ENCODE measurements around the gene VCX2.
"Not testable (repeated sequence)": the region's sequence is repeated elsewhere in the genome, so short reads cannot be mapped to it uniquely, and the experiment has no call there.

The VCX2 gene

DNA sequence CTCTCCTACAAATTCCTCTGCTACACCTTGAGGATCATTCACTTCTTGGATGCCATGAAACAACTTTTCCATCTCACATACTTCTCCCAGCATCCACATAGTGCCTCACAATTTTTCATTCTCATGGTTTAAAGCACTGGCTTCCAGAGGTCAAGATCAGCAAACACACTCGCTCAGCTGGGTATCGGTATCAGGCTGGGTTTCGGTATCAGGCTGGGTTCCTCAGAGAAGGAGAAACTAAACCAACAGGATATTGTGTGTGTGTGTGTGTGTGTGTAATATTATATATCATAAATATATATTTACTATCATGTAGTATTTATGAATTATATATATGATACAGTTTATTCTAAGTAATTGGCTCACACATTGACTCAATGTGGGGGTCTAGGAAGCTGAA is at the start of gene VCX2:
Gene VCX2, minus strand, starts transcription at position 99 of the 400 bp plus-strand sequence. CDS start 624 bp downstream, outside the sequence.
- H3K9me3 ChIP-seq (ENCODE audit: control insufficient read depth, insufficient read depth, low read depth, low read length); H3K4me3 ChIP-seq (ENCODE audit: low read depth, low read length); H3K27ac ChIP-seq (ENCODE audit: low read depth, low read length); H3K27me3 ChIP-seq (ENCODE audit: control insufficient read depth, insufficient read depth, low read length); H3K4me1 ChIP-seq (ENCODE audit: control insufficient read depth, insufficient read depth, low read length); H3K9ac ChIP-seq (ENCODE audit: low read length); H3K36me3 ChIP-seq (ENCODE audit: control insufficient read depth, insufficient read depth, low read length): not testable (repeated sequence)

DNA sequence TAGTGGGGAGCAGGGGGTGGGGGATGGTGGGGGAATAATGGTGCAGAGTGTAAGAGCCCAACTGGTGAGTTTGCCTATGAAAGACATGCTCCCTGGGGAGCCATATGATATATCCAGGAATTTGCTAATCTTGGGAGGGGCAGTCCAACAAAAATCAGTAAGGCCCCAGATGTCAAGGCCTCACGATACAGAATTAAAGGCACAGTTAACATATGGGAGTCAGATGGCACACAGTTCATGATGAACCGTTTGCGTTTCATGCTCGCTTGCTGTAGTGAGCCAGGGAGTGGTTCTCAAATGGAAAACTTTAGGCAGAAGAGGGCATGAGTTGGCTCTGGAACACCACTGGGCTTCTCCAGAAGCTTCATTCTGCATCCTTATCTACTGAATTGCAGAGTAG is 33.9 kb upstream of the VCX2 start:
- Histone ChIP-seq H3K4me3 (ENCODE audit: low read depth, low read length) (no peak overlapping the region), H3K9me3 (ENCODE audit: control insufficient read depth, insufficient read depth, low read depth, low read length) (no peaks in the 10 kb centered on the region), H3K27ac (ENCODE audit: low read depth, low read length) (no peak overlapping the region), H3K36me3 (ENCODE audit: control insufficient read depth, insufficient read depth, low read length) (no peaks in the 10 kb centered on the region), H3K27me3 (ENCODE audit: control insufficient read depth, insufficient read depth, low read length) (no peaks in the 10 kb centered on the region), H3K4me1 (ENCODE audit: control insufficient read depth, insufficient read depth, low read length) (peaks cover 10% of the 10 kb centered on the region; the same call in 1 of the 2 replicates), H3K9ac (ENCODE audit: low read length) (no peak overlapping the region)

DNA sequence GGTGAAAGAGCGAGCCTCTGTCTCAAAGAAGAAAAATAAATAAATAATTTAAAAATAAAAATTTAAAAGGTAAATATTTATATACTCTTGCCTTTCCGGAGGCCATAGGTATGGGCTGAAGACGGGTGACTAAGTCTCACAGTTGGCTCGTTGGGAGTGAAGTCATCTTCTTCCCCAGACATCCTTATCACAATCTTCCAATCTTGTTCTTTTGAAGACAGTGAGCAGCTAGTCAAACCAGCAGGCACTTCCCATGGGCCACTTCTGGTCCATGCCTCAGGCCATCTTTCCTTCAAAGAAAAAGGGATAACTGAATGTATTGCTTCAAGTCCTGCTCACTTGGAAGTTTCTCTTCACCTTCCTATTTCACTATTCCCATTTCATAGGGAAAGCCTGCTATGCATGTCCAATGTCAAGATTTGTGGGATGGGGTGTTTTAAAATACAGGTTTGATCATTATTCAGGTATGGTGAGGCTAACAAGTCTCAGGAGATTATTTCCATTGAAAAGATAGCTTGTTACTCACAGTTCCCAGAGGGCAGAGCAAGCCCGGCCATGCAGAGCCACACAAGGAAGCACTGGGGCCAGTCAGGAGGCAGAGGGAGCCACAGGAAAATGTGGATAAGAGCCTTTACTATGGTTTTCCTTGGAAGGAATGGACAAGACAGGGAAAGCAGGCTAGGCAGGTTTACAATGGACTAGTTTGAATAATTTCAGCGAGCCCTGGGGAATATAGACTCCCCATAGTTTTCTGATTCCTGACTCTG is 33.3 kb upstream of the VCX2 start:
- H3K4me3 ChIP-seq (ENCODE audit: low read depth, low read length): no peak overlapping the region
- no peaks in the 10 kb centered on the region for H3K27me3 ChIP-seq (ENCODE audit: control insufficient read depth, insufficient read depth, low read length)
- H3K9me3 ChIP-seq (ENCODE audit: control insufficient read depth, insufficient read depth, low read depth, low read length): no peaks in the 10 kb centered on the region
- H3K27ac ChIP-seq (ENCODE audit: low read depth, low read length): no peak overlapping the region
- no peaks in the 10 kb centered on the region for H3K36me3 ChIP-seq (ENCODE audit: control insufficient read depth, insufficient read depth, low read length)
- peaks cover 10% of the 10 kb centered on the region; the same call in 1 of the 2 replicates for H3K4me1 ChIP-seq (ENCODE audit: control insufficient read depth, insufficient read depth, low read length)
- no peak overlapping the region for H3K9ac ChIP-seq (ENCODE audit: low read length)

DNA sequence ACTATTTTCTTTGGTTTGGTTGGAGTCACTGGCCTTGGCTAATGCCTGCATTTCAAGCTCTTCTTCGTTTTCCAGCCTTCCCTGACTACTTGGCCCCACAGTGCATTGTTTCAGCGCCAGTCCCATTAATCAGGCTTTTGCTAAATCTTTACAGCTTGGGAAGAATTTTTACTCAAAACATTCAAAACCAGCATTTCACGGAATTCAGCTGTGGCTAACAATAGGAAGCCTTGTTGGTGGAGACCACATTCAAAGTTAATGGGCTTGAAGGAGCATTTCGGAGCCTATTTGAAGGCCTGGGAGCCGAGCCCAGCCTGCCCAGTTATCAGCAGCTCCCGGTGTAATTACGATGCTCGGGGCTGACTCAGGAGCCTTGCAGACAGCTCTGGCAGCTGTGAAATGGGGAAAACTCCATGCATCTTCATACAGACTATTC is 30.8 kb upstream of the VCX2 start:
- H3K27me3 ChIP-seq (ENCODE audit: control insufficient read depth, insufficient read depth, low read length): no peaks in the 10 kb centered on the region; the same call in 1 of the 2 replicates
- H3K27ac ChIP-seq (ENCODE audit: low read depth, low read length): 0 out of 2 replicates have a peak overlapping the region, but pooled peaks have one; percentile 36
- H3K9me3 ChIP-seq (ENCODE audit: control insufficient read depth, insufficient read depth, low read depth, low read length): no peaks in the 10 kb centered on the region
- H3K4me1 ChIP-seq (ENCODE audit: control insufficient read depth, insufficient read depth, low read length): peaks cover 17% of the 10 kb centered on the region; the same call in 1 of the 2 replicates
- H3K9ac ChIP-seq (ENCODE audit: low read length): no peak overlapping the region
- H3K36me3 ChIP-seq (ENCODE audit: control insufficient read depth, insufficient read depth, low read length): no peaks in the 10 kb centered on the region
- no peak overlapping the region for H3K4me3 ChIP-seq (ENCODE audit: low read depth, low read length)

- Histone ChIP-seq H3K27ac (ENCODE audit: low read depth, low read length) (no peak overlapping the region), H3K4me1 (ENCODE audit: control insufficient read depth, insufficient read depth, low read length) (peaks cover 12% of the 10 kb centered on the region; the same call in 1 of the 2 replicates), H3K27me3 (ENCODE audit: control insufficient read depth, insufficient read depth, low read length) (no peaks in the 10 kb centered on the region; the same call in 1 of the 2 replicates), H3K9me3 (ENCODE audit: control insufficient read depth, insufficient read depth, low read depth, low read length) (no peaks in the 10 kb centered on the region), H3K36me3 (ENCODE audit: control insufficient read depth, insufficient read depth, low read length) (no peaks in the 10 kb centered on the region), H3K4me3 (ENCODE audit: low read depth, low read length) (no peak overlapping the region), H3K9ac (ENCODE audit: low read length) (no peak overlapping the region)
Measured at GRCh38 chrX:8196776-8197175, 25.7 kb upstream of the VCX2 start.

- Histone ChIP-seq H3K9ac (ENCODE audit: low read length) (no peak overlapping the region), H3K36me3 (ENCODE audit: control insufficient read depth, insufficient read depth, low read length) (no peaks in the 10 kb centered on the region), H3K4me3 (ENCODE audit: low read depth, low read length) (no peak overlapping the region), H3K27me3 (ENCODE audit: control insufficient read depth, insufficient read depth, low read length) (no peaks in the 10 kb centered on the region; the same call in 1 of the 2 replicates), H3K27ac (ENCODE audit: low read depth, low read length) (no peak overlapping the region), H3K9me3 (ENCODE audit: control insufficient read depth, insufficient read depth, low read depth, low read length) (no peaks in the 10 kb centered on the region), H3K4me1 (ENCODE audit: control insufficient read depth, insufficient read depth, low read length) (peaks cover 15% of the 10 kb centered on the region)
Measured at GRCh38 chrX:8194216-8194615, 23.1 kb upstream of the VCX2 start.

DNA sequence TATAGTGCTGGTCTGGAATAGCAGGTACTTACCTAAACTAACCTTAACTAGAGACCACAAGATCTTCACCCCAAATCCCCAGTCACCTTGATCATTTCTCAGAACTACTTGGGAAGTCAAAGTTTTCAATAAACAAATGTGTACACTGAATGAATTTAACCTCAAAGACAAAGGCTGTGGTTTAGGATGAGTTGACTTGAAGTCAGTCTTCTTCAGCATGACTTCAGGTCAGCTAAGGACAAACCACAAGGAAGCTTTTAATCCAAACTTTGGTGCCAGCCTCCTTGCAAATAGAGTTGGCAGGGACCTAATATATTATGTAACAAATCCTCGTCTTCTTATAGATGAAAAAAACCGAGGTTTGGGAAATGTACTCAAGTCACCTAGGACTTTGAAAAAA is 21.2 kb upstream of the VCX2 start:
- H3K27me3 ChIP-seq (ENCODE audit: control insufficient read depth, insufficient read depth, low read length): no peaks in the 10 kb centered on the region
- no peak overlapping the region for H3K27ac ChIP-seq (ENCODE audit: low read depth, low read length)
- no peak overlapping the region for H3K9ac ChIP-seq (ENCODE audit: low read length)
- H3K4me1 ChIP-seq (ENCODE audit: control insufficient read depth, insufficient read depth, low read length): peaks cover 8% of the 10 kb centered on the region
- H3K9me3 ChIP-seq (ENCODE audit: control insufficient read depth, insufficient read depth, low read depth, low read length): no peaks in the 10 kb centered on the region
- no peaks in the 10 kb centered on the region for H3K36me3 ChIP-seq (ENCODE audit: control insufficient read depth, insufficient read depth, low read length)
- no peak overlapping the region for H3K4me3 ChIP-seq (ENCODE audit: low read depth, low read length)

GRCh38 chrX:8191022-8191421 is 20.0 kb upstream of the VCX2 start:
- H3K9ac ChIP-seq (ENCODE audit: low read length): no peak overlapping the region
- H3K27me3 ChIP-seq (ENCODE audit: control insufficient read depth, insufficient read depth, low read length): no peaks in the 10 kb centered on the region
- H3K36me3 ChIP-seq (ENCODE audit: control insufficient read depth, insufficient read depth, low read length): no peaks in the 10 kb centered on the region
- no peak overlapping the region for H3K4me3 ChIP-seq (ENCODE audit: low read depth, low read length)
- no peak overlapping the region for H3K27ac ChIP-seq (ENCODE audit: low read depth, low read length)
- H3K4me1 ChIP-seq (ENCODE audit: control insufficient read depth, insufficient read depth, low read length): peaks cover 8% of the 10 kb centered on the region
- no peaks in the 10 kb centered on the region for H3K9me3 ChIP-seq (ENCODE audit: control insufficient read depth, insufficient read depth, low read depth, low read length)

GRCh38 chrX:8190341-8190830 is 19.3 kb upstream of the VCX2 start:
- Histone ChIP-seq H3K9me3 (ENCODE audit: control insufficient read depth, insufficient read depth, low read depth, low read length) (no peaks in the 10 kb centered on the region), H3K36me3 (ENCODE audit: control insufficient read depth, insufficient read depth, low read length) (no peaks in the 10 kb centered on the region), H3K4me1 (ENCODE audit: control insufficient read depth, insufficient read depth, low read length) (peaks cover 8% of the 10 kb centered on the region), H3K27me3 (ENCODE audit: control insufficient read depth, insufficient read depth, low read length) (no peaks in the 10 kb centered on the region), H3K27ac (ENCODE audit: low read depth, low read length) (no peak overlapping the region), H3K4me3 (ENCODE audit: low read depth, low read length) (no peak overlapping the region), H3K9ac (ENCODE audit: low read length) (no peak overlapping the region)

DNA sequence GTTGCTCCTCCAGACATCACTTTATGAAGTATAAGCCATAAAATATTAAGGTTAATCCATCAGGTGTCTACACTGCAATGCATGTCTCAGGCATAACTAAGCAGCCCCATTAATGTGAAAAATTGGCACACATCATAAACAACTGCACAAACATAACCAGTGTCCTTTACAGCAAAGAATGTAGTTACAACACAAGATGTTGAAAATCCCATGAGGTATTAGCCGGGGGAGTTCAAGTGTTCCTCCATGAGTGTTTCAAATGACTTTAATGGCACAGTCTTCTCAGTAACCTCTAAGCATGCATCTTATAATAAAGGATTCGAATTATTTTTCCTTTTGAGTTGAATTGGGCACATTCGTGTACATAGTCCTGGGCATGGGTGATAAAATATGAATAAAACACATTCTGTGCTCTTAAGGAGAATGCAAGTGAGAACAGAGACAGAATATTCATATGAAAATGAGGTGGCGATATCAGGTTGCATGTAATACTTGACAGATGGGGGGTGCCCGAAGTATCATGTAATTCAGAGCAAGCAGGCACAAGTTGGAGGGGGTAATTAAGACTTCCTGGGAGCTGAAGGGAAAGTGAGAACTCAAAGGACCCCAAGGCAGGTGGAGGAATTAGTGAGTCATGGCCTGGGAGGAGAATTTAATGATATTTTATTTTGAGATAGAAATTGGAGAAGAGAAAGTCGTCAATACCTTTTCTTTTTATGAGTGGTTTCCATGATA is 18.2 kb upstream of the VCX2 start:
- H3K27ac ChIP-seq (ENCODE audit: low read depth, low read length): no peak overlapping the region
- peaks cover 8% of the 10 kb centered on the region for H3K4me1 ChIP-seq (ENCODE audit: control insufficient read depth, insufficient read depth, low read length)
- no peaks in the 10 kb centered on the region for H3K27me3 ChIP-seq (ENCODE audit: control insufficient read depth, insufficient read depth, low read length)
- H3K4me3 ChIP-seq (ENCODE audit: low read depth, low read length): no peak overlapping the region
- no peak overlapping the region for H3K9ac ChIP-seq (ENCODE audit: low read length)
- no peaks in the 10 kb centered on the region for H3K36me3 ChIP-seq (ENCODE audit: control insufficient read depth, insufficient read depth, low read length)
- no peaks in the 10 kb centered on the region for H3K9me3 ChIP-seq (ENCODE audit: control insufficient read depth, insufficient read depth, low read depth, low read length)

DNA sequence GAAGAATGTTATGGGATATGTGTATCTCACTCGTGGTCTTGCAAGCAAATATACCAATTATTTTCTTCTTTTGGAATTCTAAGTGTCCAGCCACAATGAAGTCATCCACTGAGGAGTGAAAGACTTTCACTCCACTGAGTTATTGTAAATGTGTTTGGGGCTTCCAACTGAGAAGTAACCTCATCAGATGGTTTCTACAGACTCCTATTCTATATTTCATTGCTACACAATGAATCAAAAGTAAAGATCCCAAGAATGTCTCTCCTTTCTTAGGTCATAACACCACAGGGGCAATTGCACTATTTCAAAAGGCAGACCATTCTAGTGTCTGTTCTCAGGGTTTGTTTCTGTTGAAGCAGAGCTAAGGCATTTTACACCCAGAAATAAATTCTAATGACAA is 12.3 kb upstream of the VCX2 start:
- H3K27ac ChIP-seq (ENCODE audit: low read depth, low read length): no peak overlapping the region
- no peaks in the 10 kb centered on the region for H3K27me3 ChIP-seq (ENCODE audit: control insufficient read depth, insufficient read depth, low read length)
- no peak overlapping the region for H3K4me3 ChIP-seq (ENCODE audit: low read depth, low read length)
- no peak overlapping the region for H3K9ac ChIP-seq (ENCODE audit: low read length)
- H3K36me3 ChIP-seq (ENCODE audit: control insufficient read depth, insufficient read depth, low read length): no peaks in the 10 kb centered on the region
- no peaks in the 10 kb centered on the region for H3K9me3 ChIP-seq (ENCODE audit: control insufficient read depth, insufficient read depth, low read depth, low read length)
- no peaks in the 10 kb centered on the region for H3K4me1 ChIP-seq (ENCODE audit: control insufficient read depth, insufficient read depth, low read length)

Measured in HUES6 (cell line).